HEK293 (cell line): ENCODE measurements around the gene EBNA1BP2.

Experiments
- IKZF3 ChIP-seq: fragments of 450-650 bp; IDR thresholded peaks from 2 replicates; pipeline ENCODE4 v1.5.0; 2018; ENCODE audit warnings: missing biosample characterization, mild to moderate bottlenecking, missing genetic modification characterization, moderate library complexity
- SP7 ChIP-seq: fragments of 450-650 bp; formaldehyde crosslinking; IDR thresholded peaks from 2 replicates; pipeline ENCODE4 v1.5.1; 2016; ENCODE audit warnings: missing biosample characterization, missing genetic modification characterization
- ZBTB17 ChIP-seq: fragments of 450-650 bp; formaldehyde crosslinking; IDR thresholded peaks from 2 replicates; pipeline ENCODE4 v1.5.1; 2016; ENCODE audit warnings: missing biosample characterization, missing genetic modification characterization
- ZFP37 ChIP-seq: fragments of 450-650 bp; formaldehyde crosslinking; IDR thresholded peaks from 2 replicates; pipeline ENCODE4 v1.5.1; 2016; ENCODE audit warnings: missing biosample characterization, missing genetic modification characterization
- ZIC2 ChIP-seq: fragments of 450-650 bp; formaldehyde crosslinking; IDR thresholded peaks from 2 replicates; pipeline ENCODE4 v1.5.1; 2016; ENCODE audit warnings: missing biosample characterization, missing genetic modification characterization
- ZNF366 ChIP-seq: fragments of 450-650 bp; formaldehyde crosslinking; conservative IDR thresholded peaks from 2 replicates; pipeline ENCODE4 v1.5.1; 2016; ENCODE audit warnings: missing biosample characterization, missing genetic modification characterization
- ZNF423 ChIP-seq: fragments of 450-650 bp; formaldehyde crosslinking; IDR thresholded peaks from 2 replicates; pipeline ENCODE4 v1.5.1; 2016; ENCODE audit warnings: missing biosample characterization, missing genetic modification characterization
- ZNF610 ChIP-seq: fragments of 450-650 bp; formaldehyde crosslinking; IDR thresholded peaks from 2 replicates; pipeline ENCODE4 v1.5.1; 2016; ENCODE audit warnings: missing biosample characterization, missing genetic modification characterization, borderline replicate concordance
- ZNF629 ChIP-seq: fragments of 450-650 bp; formaldehyde crosslinking; IDR thresholded peaks from 2 replicates; pipeline ENCODE4 v1.5.1; 2017; ENCODE audit warnings: missing biosample characterization, missing genetic modification characterization
- ZNF843 ChIP-seq: fragments of 450-650 bp; formaldehyde crosslinking; IDR thresholded peaks from 2 replicates; pipeline ENCODE4 v1.5.1; 2016; ENCODE audit warnings: missing biosample characterization, missing genetic modification characterization
- ZSCAN23 ChIP-seq: fragments of 450-650 bp; formaldehyde crosslinking; IDR thresholded peaks from 2 replicates; pipeline ENCODE4 v1.5.1; 2016; ENCODE audit warnings: missing biosample characterization, missing genetic modification characterization
- TF ChIP-seq, protein P1 (sequence below): fragments of 450-650 bp; formaldehyde crosslinking; IDR thresholded peaks from 2 replicates; pipeline ENCODE4 v1.5.1; 2016; ENCODE audit warnings: missing biosample characterization, missing genetic modification characterization
- TF ChIP-seq, protein P2 (sequence below): fragments of 450-650 bp; formaldehyde crosslinking; IDR thresholded peaks from 2 replicates; pipeline ENCODE4 v1.5.1; 2016; ENCODE audit warnings: missing biosample characterization, missing genetic modification characterization
- TF ChIP-seq, protein P3 (sequence below): fragments of 450-650 bp; formaldehyde crosslinking; IDR thresholded peaks from 2 replicates; pipeline ENCODE4 v1.5.1; 2016; ENCODE audit warnings: missing biosample characterization, missing genetic modification characterization
- TF ChIP-seq, protein P4 (sequence below): fragments of 450-650 bp; formaldehyde crosslinking; IDR thresholded peaks from 2 replicates; pipeline ENCODE4 v1.5.1; 2017; ENCODE audit warnings: missing biosample characterization, missing genetic modification characterization

The EBNA1BP2 gene

DNA sequence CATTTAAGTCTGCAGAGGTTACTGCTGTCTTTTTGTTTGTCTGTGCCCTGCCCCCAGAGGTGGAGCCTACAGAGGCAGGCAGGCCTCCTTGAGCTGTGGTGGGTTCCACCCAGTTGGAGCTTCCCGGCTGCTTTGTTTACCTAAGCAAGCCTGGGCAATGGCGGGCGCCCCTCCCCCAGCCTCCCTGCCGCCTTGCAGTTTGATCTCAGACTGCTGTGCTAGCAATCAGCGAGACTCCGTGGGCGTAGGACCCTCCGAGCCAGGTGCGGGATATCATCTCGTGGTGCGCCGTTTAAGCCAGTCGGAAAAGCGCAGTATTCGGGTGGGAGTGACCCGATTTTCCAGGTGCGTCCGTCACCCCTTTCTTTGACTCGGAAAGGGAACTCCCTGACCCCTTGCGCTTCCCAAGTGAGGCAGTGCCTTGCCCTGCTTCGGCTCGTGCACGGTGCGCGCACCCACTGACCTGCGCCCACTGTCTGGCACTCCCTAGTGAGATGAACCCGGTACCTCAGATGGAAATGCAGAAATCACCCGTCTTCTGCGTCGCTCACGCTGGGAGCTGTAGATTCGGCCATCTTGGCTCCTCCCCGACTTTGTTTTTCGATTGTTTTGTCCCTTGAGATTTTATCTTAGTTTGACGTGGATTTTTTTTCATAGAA is 52.0 kb downstream of the EBNA1BP2 start (continued):
- TF ChIP-seq ZNF843 (0 out of 2 replicates have a peak, but pooled peaks have one; percentile 23), ZBTB17 (tag by site-specific recombination) (peak; percentile 89), ZSCAN23 (tag by site-specific recombination) (0 out of 2 replicates have a peak, but pooled peaks have one; percentile 38), ZNF629 (tag by site-specific recombination) (peak; percentile 41), ZNF610 (0 out of 2 replicates have a peak, but pooled peaks have one; percentile 34), ZNF366 (tag by site-specific recombination) (peak; percentile 58), SP7 (tag by site-specific recombination) (peak; percentile 50; the same call in 1 of the 2 replicates), ZIC2 (tag by site-specific recombination) (peak; percentile 42; the same call in 1 of the 2 replicates), IKZF3 (tag by site-specific recombination) (peak; percentile 97), ZFP37 (peak; percentile 79; the same call in 1 of the 2 replicates), ZNF423 (tag by site-specific recombination) (peak; percentile 63; the same call in 1 of the 2 replicates)
- TF ChIP-seq, protein P1, sequence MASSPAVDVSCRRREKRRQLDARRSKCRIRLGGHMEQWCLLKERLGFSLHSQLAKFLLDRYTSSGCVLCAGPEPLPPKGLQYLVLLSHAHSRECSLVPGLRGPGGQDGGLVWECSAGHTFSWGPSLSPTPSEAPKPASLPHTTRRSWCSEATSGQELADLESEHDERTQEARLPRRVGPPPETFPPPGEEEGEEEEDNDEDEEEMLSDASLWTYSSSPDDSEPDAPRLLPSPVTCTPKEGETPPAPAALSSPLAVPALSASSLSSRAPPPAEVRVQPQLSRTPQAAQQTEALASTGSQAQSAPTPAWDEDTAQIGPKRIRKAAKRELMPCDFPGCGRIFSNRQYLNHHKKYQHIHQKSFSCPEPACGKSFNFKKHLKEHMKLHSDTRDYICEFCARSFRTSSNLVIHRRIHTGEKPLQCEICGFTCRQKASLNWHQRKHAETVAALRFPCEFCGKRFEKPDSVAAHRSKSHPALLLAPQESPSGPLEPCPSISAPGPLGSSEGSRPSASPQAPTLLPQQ (tag by site-specific recombination): 0 out of 2 replicates have a peak, but pooled peaks have one; percentile 38
- TF ChIP-seq, protein P2, sequence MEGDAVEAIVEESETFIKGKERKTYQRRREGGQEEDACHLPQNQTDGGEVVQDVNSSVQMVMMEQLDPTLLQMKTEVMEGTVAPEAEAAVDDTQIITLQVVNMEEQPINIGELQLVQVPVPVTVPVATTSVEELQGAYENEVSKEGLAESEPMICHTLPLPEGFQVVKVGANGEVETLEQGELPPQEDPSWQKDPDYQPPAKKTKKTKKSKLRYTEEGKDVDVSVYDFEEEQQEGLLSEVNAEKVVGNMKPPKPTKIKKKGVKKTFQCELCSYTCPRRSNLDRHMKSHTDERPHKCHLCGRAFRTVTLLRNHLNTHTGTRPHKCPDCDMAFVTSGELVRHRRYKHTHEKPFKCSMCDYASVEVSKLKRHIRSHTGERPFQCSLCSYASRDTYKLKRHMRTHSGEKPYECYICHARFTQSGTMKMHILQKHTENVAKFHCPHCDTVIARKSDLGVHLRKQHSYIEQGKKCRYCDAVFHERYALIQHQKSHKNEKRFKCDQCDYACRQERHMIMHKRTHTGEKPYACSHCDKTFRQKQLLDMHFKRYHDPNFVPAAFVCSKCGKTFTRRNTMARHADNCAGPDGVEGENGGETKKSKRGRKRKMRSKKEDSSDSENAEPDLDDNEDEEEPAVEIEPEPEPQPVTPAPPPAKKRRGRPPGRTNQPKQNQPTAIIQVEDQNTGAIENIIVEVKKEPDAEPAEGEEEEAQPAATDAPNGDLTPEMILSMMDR (tag by site-specific recombination): peak; percentile 19
- TF ChIP-seq, protein P3, sequence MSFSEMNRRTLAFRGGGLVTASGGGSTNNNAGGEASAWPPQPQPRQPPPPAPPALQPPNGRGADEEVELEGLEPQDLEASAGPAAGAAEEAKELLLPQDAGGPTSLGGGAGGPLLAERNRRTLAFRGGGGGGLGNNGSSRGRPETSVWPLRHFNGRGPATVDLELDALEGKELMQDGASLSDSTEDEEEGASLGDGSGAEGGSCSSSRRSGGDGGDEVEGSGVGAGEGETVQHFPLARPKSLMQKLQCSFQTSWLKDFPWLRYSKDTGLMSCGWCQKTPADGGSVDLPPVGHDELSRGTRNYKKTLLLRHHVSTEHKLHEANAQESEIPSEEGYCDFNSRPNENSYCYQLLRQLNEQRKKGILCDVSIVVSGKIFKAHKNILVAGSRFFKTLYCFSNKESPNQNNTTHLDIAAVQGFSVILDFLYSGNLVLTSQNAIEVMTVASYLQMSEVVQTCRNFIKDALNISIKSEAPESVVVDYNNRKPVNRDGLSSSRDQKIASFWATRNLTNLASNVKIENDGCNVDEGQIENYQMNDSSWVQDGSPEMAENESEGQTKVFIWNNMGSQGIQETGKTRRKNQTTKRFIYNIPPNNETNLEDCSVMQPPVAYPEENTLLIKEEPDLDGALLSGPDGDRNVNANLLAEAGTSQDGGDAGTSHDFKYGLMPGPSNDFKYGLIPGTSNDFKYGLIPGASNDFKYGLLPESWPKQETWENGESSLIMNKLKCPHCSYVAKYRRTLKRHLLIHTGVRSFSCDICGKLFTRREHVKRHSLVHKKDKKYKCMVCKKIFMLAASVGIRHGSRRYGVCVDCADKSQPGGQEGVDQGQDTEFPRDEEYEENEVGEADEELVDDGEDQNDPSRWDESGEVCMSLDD (tag by site-specific recombination): peak; percentile 67
- TF ChIP-seq, protein P4, sequence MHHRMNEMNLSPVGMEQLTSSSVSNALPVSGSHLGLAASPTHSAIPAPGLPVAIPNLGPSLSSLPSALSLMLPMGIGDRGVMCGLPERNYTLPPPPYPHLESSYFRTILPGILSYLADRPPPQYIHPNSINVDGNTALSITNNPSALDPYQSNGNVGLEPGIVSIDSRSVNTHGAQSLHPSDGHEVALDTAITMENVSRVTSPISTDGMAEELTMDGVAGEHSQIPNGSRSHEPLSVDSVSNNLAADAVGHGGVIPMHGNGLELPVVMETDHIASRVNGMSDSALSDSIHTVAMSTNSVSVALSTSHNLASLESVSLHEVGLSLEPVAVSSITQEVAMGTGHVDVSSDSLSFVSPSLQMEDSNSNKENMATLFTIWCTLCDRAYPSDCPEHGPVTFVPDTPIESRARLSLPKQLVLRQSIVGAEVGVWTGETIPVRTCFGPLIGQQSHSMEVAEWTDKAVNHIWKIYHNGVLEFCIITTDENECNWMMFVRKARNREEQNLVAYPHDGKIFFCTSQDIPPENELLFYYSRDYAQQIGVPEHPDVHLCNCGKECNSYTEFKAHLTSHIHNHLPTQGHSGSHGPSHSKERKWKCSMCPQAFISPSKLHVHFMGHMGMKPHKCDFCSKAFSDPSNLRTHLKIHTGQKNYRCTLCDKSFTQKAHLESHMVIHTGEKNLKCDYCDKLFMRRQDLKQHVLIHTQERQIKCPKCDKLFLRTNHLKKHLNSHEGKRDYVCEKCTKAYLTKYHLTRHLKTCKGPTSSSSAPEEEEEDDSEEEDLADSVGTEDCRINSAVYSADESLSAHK (tag by site-specific recombination): 0 out of 2 replicates have a peak, but pooled peaks have one; percentile 6
- TF ChIP-seq, all 188 proteins: peak for 54; not testable (repeated sequence) for 134
